ENCODE data around the gene OR1M1. TPM values are rescaled to one million over a fixed set of nuclear protein-coding genes. Genes with fewer than 3 reads are reported as not detected.

The OR1M1 gene, protein sequence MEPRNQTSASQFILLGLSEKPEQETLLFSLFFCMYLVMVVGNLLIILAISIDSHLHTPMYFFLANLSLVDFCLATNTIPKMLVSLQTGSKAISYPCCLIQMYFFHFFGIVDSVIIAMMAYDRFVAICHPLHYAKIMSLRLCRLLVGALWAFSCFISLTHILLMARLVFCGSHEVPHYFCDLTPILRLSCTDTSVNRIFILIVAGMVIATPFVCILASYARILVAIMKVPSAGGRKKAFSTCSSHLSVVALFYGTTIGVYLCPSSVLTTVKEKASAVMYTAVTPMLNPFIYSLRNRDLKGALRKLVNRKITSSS
- not detected for total RNA-seq
- long read RNA-seq, donor 1, result 0 reads
- long read RNA-seq, donor 2, result 0 reads

DNA sequence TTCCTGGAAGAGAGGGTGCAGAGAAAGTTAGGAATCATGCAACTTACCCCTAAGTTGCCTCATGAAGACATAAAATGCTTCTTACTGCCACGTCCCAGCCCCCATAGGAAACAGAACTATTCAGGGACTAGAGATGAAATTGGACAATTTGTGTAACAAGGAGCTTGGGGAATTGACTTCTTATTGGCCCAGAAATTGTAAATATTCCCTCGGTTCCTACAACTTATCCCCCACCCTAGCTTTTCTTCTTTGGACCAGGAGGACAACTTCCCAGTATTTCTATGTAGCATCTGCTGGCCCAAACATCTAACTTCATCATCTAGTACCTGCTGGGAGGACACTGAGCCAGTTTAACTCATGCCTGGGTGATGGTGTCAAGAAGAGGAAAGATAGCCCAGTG, at the start of gene OR1M1:
OR1M1 (plus strand) TSS at position 301 of the 400 bp plus-strand sequence. CDS start 6,184 bp downstream, outside the sequence.
- Histone ChIP-seq H3K36me3 (ENCODE audit: low read depth) (no peaks in the 10 kb centered on the region), H3K9me3 (no peaks in the 10 kb centered on the region), H3K4me3 (no peak within 1 kb of the TSS), H3K4me1 (ENCODE audit: low read depth) (no peaks in the 10 kb centered on the region)
- DNase-seq (no peak), ATAC-seq (no peak)
- TF ChIP-seq, protein P1, sequence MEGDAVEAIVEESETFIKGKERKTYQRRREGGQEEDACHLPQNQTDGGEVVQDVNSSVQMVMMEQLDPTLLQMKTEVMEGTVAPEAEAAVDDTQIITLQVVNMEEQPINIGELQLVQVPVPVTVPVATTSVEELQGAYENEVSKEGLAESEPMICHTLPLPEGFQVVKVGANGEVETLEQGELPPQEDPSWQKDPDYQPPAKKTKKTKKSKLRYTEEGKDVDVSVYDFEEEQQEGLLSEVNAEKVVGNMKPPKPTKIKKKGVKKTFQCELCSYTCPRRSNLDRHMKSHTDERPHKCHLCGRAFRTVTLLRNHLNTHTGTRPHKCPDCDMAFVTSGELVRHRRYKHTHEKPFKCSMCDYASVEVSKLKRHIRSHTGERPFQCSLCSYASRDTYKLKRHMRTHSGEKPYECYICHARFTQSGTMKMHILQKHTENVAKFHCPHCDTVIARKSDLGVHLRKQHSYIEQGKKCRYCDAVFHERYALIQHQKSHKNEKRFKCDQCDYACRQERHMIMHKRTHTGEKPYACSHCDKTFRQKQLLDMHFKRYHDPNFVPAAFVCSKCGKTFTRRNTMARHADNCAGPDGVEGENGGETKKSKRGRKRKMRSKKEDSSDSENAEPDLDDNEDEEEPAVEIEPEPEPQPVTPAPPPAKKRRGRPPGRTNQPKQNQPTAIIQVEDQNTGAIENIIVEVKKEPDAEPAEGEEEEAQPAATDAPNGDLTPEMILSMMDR (IDR thresholded peaks at IDR 0.05), result no peak
- intact Hi-C loops (cut with DNase I, micrococcal nuclease), result no loop called here

DNA sequence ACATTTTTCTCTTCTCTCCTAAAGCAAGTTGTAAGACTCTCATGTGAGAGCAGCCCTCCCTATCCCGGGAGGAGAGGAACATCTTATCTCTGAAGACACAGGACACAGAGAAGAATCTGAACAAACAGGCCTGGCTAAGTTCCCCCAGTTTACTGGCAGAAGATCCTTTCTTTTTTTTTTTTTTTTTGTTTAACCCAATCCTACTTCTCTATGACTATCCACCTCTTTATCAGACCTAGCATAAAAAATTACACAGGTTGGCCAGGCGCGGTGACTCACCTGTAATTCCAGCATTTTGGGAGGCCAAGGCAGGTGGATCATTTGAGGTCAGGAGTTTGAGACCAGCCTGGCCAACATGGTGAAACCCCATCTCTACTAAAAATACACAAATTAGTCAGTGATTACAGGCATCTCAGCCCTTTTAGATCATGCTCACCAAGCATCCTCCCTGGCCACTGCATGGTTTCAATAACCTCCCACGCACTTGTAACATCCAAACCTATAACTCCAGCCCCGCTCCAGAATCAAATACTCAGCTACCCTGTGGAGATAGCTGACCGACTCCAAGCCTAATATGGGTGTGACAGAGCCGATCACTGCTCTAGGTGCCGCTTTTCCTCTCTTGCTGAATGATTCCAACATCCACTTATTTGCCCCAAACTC, 49.3 kb upstream of the OR1M1 start:
- Histone ChIP-seq H3K9me3 (no peaks in the 10 kb centered on the region), H3K4me1 (ENCODE audit: low read depth) (no peaks in the 10 kb centered on the region), H3K36me3 (ENCODE audit: low read depth) (no peaks in the 10 kb centered on the region), H3K4me3 (no peak overlapping the region)
- ATAC-seq, result no peak
- no peak for DNase-seq
- intact Hi-C loops (cut with DNase I, micrococcal nuclease), result no loop called here
- TF ChIP-seq, protein P1 (IDR thresholded peaks at IDR 0.05), result no peak

DNA sequence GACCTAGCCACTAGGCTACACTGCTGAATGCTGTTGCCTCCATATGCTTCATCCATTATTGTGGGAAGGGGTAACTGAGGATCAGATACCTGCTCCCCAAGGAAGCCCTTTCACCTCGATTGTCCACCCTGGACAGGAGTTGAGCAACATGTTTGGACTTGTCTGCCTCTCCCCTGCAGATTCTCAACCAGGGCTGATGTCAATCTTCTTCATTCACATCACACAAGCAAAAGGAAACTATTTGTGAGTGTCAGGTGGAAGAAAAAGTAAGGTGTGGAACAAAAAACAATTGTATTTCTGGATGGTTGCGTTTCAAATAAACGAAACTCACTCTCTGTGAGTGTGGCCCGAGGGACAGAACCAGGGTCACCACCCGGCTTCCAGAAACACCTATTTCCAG, 47.1 kb upstream of the OR1M1 start:
- DNase-seq (no peak), ATAC-seq (no peak)
- TF ChIP-seq, protein P1 (IDR thresholded peaks at IDR 0.05), result no peak
- H3K4me1 ChIP-seq (ENCODE audit: low read depth), result no peaks in the 10 kb centered on the region
- H3K4me3 ChIP-seq, result no peak overlapping the region
- no peaks in the 10 kb centered on the region for H3K9me3 ChIP-seq
- no peaks in the 10 kb centered on the region for H3K36me3 ChIP-seq (ENCODE audit: low read depth)
- intact Hi-C loops (cut with DNase I, micrococcal nuclease), result no loop called here

DNA sequence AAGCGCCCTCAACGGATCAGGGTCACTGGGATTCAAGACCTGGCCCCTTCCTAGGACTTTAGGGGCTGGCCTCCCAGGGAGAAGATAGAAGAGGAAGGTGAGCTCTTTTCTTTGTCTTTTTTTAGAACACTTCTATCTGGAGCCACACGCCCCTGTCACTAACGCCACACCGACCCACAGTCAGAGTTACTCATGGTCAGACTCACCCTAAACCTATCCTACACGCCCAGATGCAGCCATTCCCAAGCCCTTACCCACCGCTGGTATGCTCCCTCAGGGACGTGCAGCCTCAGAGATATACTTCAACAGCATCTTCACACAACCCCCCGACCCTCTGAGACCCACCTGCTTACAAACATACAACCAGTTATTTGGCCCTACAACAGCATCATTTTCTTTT, 46.7 kb upstream of the OR1M1 start:
- ATAC-seq (no peak), DNase-seq (no peak)
- no peaks in the 10 kb centered on the region for H3K36me3 ChIP-seq (ENCODE audit: low read depth)
- no peaks in the 10 kb centered on the region for H3K4me1 ChIP-seq (ENCODE audit: low read depth)
- TF ChIP-seq, protein P1 (IDR thresholded peaks at IDR 0.05), result no peak
- intact Hi-C loops (cut with DNase I, micrococcal nuclease), result no loop called here
- no peak overlapping the region for H3K4me3 ChIP-seq
- no peaks in the 10 kb centered on the region for H3K9me3 ChIP-seq

DNA sequence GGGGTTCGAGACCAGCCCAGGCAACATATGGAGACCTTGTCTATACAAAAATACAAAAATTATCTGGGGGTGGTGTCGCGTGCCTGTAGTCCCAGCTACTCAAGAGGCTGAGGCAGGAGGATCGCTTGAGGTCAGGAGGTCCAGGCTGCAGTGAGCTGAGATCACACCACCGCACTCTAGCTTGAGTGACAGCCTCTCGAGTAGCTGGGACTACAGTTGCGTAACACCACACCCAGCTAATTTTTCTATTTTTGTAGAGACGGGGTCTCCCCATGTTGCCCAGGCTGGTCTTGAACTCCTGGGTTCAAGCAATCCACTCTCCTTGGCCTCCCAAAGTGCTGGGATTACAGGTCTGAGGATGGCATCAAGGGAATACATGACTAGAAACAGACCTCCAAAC, 45.8 kb upstream of the OR1M1 start:
- H3K9me3 ChIP-seq, result no peaks in the 10 kb centered on the region

More for the DNA sequence above, 45.8 kb upstream of the OR1M1 start:
- no peak for DNase-seq
- no peak for ATAC-seq
- TF ChIP-seq, protein P1 (IDR thresholded peaks at IDR 0.05), result no peak
- Histone ChIP-seq H3K4me3 (no peak overlapping the region), H3K36me3 (ENCODE audit: low read depth) (no peaks in the 10 kb centered on the region), H3K4me1 (ENCODE audit: low read depth) (no peaks in the 10 kb centered on the region)
- intact Hi-C loops (cut with DNase I, micrococcal nuclease), result no loop called here
